HFF-Myc (cell line): Measurements from ENCODE around the gene HIKESHI.
"Not testable (repeated sequence)": the region's sequence is repeated elsewhere in the genome, so short reads cannot be mapped to it uniquely, and the experiment has no call there.

Experiments
- DNase-seq: peaks from one replicate; pipeline ENCODE4 v3.0.0-alpha.2; 2011; ENCODE audit warnings: low read depth; ENCODE audit errors: extremely low read depth
- H3K4me3 ChIP-seq: replicated peaks from 2 replicates; pipeline ENCODE4 v1.5.1; 2011; ENCODE audit warnings: low read depth, mild to moderate bottlenecking, control low read depth, low read length
- TF ChIP-seq, protein P1 (sequence below): IDR thresholded peaks from 2 replicates; pipeline ENCODE4 v1.5.1; 2012; ENCODE audit warnings: mild to moderate bottlenecking, low read depth, low read length, control low read depth; ENCODE audit errors: missing control alignments

Gene HIKESHI

DNA sequence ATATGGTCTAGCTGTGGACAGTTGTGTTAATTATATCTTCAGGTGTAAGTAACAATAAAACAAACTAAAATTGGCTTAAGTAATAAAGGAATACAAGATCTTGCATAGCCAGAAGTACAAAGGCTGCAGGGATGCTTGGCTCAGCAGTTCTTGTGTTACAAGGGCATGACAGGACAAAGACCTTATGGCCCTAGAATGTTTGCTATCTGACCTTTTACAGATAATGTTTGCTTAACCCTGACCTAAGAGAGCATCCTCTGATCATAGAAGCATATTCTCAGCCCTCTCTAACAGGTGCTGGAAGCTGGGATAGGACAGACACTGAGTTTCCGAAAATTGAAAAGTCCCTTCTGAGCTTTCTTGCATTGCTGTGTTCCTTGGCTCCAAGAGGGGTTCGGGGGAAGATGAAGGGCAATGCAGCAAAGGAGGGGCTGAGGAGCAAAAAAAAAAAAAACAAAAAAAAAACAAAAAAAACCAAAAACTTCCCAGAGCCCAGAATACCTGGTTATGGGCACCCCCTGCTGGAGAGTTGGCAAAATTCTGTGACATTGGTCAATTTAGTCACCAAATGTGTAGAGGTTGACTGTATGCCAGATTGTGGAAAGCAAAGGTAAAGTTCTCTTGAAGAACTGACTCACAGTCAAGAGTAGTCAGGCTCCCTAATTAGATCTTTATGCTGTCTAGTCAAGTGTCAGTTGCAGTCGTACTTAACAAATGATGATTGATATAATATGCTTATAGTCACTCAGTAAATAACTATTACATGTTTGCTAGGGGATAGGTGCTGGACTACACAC is 10.4 kb upstream of the HIKESHI start:
- H3K4me3 ChIP-seq: no peak overlapping the region
- peak; percentile 41 for DNase-seq
- TF ChIP-seq, protein P1, sequence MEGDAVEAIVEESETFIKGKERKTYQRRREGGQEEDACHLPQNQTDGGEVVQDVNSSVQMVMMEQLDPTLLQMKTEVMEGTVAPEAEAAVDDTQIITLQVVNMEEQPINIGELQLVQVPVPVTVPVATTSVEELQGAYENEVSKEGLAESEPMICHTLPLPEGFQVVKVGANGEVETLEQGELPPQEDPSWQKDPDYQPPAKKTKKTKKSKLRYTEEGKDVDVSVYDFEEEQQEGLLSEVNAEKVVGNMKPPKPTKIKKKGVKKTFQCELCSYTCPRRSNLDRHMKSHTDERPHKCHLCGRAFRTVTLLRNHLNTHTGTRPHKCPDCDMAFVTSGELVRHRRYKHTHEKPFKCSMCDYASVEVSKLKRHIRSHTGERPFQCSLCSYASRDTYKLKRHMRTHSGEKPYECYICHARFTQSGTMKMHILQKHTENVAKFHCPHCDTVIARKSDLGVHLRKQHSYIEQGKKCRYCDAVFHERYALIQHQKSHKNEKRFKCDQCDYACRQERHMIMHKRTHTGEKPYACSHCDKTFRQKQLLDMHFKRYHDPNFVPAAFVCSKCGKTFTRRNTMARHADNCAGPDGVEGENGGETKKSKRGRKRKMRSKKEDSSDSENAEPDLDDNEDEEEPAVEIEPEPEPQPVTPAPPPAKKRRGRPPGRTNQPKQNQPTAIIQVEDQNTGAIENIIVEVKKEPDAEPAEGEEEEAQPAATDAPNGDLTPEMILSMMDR: peak; percentile 71

DNA sequence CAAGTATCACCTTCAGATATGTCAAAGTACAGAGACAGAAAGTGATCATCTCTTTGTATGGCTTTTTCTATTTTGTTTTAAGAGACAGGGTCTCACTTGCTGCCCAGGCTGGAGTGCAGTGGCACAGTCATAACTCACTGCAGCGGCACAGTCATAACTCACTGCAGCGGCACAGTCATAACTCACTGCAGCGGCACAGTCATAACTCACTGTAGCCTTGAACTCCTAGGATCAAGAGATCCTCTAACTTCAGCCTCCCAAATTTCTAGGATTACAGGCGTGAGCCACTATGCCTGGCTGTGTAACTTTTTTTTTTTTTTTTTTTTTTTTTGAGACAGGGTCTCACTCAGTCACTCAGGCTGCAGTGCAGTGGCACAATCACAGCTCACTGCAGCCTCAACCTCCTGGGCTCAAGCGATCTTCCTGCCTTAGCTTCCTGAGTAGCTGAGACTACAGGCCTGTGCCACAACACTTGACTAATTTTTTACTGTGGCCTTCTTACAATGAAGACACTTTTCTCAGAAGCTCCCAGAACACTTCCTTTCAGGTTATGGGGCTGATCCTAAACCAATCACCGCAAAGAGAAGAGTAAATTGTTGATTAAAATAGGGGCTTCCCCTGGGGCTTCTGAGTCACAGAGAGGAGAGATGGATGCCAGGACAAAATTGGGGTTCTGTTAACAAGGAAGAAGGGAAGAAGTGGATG is 9.0 kb upstream of the HIKESHI start:
- TF ChIP-seq, protein P1: no peak

DNA sequence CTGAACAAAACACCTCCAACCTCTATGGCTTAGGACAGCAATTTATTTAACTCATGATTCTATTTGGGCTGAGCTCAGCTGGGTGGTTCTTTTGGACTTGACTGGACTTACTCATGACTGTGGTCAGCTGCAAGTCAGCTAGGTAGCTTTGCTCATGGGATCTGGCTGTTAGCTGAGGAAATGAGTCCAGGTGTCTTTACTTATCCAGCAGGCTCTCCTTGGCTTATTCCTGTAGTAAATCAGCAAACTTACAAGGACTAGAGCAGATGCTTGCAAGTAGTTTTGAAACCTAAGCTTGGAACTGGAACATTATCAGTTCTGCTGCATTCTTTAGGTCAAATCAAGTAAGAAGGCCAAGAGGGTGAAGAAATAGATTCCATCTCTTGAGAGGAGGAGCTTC is 8.0 kb upstream of the HIKESHI start:
- no peak for DNase-seq
- H3K4me3 ChIP-seq: no peak overlapping the region

More for the DNA sequence above, 9.0 kb upstream of the HIKESHI start:
- H3K4me3 ChIP-seq: no peak overlapping the region
- no peak for DNase-seq

DNA sequence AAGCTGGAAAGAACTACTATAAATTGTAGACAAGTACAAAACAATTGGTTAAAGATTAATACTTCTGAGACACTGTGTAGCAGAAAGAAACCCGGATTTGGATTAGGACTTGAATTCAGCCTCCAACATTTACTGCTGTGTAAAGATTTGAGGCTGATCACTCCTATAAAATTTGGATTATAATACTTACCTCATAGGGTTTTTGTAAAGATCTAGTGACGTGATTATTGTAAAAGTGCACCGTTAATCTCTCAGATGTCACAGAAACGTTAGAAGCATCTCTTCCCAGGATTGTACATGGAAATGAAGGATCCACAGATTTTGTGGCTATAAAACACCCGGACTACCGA is 323 bp upstream of the HIKESHI start:
- no peak for DNase-seq
- TF ChIP-seq, protein P1: no peak
- H3K4me3 ChIP-seq: peak overlapping the region; percentile 97

More for the DNA sequence above, 8.0 kb upstream of the HIKESHI start:
- TF ChIP-seq, protein P1: no peak

DNA sequence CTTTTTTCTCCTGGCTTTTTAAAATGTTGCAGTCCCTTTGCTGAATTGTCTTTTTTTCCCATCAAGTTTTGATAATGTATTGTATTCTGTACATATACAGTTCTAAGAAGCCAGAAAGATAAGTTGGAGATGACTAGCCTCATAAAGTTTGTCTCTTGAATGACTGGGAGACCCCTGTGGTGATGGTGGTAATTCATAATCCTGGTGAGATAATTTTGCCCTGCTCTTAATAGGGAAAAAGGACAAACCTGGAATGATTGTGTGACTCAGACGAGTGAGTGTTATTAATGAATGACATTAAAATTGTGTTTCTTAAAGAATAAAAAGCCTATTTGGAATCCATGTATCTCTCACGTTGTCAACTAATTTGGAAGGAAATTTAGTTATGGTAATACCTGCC is 1.2 kb downstream of the HIKESHI start:
- DNase-seq: no peak
- H3K4me3 ChIP-seq: peak overlapping the region; percentile 97
- TF ChIP-seq, protein P1: no peak

DNA sequence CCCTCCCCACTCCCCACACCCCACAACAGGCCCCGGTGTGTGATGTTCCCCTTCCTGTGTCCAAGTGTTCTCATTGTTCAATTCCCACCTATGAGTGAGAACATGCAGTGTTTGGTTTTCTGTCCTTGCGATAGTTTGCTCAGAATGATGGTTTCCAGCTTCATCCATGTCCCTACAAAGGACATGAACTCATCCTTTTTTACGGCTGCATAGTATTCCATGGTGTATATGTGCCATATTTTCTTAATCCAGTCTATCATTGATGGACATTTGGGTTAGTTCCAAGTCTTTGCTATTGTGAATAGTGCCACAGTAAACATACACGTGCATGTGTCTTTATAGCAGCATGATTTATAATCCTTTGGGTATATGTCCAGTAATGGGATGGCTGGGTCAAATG is 6.7 kb downstream of the HIKESHI start:
- H3K4me3 ChIP-seq, DNase-seq: not testable (repeated sequence)

DNA sequence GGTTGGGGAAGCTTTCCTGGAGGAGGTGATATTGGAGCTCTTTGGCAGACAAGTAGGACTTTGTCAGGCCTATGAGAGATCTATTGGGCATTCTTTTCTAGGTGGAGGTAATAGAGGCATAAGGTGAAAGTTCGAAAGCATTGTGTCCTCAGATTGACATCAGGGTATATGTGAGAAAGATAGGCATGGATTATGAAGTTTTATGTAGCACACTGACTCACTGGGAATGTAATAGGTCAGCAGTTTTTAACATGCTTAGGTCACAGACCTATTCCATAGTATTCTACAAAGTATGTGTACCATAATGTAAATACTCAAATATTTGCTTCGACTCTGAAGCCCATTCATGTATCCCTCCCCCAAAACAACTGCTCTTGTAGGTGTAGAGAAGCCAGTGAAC is 11.8 kb downstream of the HIKESHI start:
- H3K4me3 ChIP-seq: no peak overlapping the region
- TF ChIP-seq, protein P1: no peak
- no peak for DNase-seq
